GM19328 (cell line): ENCODE results near the gene TBC1D2B.
A peak's percentile ranks its signal among the peaks of the same experiment; 100 is the strongest.
"Not testable (repeated sequence)": the region's sequence is repeated elsewhere in the genome, so short reads cannot be mapped to it uniquely, and the experiment has no call there.

ENCODE experiments used
- ATAC-seq: cut with Tn5 transposase; IDR thresholded peaks from one replicate; pipeline ENCODE4 v1.9.1; 2021; ENCODE audit warnings: mild to moderate bottlenecking, moderate library complexity; ENCODE audit not compliant: unreplicated experiment

Gene TBC1D2B

GRCh38 chr15:78004919-78005634 lies 72.4 kb downstream of the TBC1D2B start:
- no peak for ATAC-seq

GRCh38 chr15:78004222-78004727 lies 73.2 kb downstream of the TBC1D2B start:
- ATAC-seq = no peak

DNA sequence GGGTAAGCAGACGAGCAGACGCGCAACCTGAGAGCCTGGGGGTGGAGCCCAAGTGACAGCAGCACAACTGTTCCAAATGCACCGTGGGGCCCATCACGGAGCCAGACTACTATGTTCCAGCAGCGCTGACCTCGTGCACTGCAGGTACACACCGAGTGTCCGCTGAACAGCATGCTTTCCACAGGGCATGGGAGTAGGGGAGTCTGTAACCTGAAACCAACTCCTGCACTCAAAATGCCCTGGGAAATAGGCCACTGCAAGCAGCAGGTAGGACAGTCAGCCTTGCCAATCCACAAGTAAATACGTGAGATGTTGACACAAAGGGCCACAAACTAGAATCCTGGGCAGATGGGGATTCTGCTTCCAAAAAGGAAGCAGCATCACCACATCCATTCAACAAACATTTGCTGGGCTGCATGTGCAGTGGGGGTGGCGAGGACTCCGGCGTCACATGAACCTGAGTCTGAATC lies 73.9 kb downstream of the TBC1D2B start:
- no peak for ATAC-seq

- ATAC-seq = no peak
Observed at GRCh38 chr15:78002996-78003395, 74.5 kb downstream of the TBC1D2B start.

GRCh38 chr15:78001656-78002055 lies 75.9 kb downstream of the TBC1D2B start:
- no peak for ATAC-seq

GRCh38 chr15:78000927-78001249 lies 76.6 kb downstream of the TBC1D2B start:
- no peak for ATAC-seq

DNA sequence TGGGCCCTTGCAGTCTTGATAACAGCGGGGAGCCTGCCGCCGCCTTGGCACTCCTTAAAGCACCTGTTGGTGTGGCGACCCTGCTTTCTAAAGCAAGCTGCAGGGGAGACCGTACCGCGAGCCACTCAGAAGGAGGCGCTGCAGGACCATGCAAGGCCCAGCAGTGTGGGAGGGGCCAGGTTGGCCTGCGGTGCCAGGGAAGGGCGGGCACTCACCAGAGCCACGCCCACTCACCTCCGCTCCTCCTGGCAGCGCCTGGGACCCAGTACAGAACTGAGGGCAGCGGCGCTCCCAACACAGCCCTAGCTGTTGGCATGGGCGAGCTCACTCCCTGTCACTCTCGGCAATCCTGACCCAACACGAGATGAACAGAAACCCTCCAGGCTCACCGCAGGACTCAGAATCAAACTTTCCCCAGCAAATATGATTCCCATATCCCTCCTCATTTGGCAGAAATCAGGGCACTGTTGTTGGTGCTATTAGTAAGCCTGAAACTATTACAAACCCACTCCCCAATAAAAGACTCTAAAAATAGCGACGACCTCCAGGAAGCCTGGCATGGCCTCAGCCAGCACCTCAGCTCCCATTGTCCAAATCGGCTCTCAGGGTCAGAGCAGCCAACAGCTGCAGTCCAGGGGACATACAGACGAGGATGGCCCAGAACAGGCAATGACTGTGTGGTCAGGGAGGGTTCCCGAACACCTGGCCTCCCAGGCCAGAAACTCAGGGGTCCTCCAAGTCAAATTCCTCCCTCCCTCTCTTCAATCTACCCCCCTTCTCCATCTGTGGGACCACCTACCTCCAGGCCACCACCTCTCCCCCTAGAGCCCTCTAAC lies 77.2 kb downstream of the TBC1D2B start:
- ATAC-seq = no peak

GRCh38 chr15:77999486-77999885 lies 78.0 kb downstream of the TBC1D2B start:
- no peak for ATAC-seq

- ATAC-seq = no peak
Observed at GRCh38 chr15:77998592-77998991, 78.9 kb downstream of the TBC1D2B start.

DNA sequence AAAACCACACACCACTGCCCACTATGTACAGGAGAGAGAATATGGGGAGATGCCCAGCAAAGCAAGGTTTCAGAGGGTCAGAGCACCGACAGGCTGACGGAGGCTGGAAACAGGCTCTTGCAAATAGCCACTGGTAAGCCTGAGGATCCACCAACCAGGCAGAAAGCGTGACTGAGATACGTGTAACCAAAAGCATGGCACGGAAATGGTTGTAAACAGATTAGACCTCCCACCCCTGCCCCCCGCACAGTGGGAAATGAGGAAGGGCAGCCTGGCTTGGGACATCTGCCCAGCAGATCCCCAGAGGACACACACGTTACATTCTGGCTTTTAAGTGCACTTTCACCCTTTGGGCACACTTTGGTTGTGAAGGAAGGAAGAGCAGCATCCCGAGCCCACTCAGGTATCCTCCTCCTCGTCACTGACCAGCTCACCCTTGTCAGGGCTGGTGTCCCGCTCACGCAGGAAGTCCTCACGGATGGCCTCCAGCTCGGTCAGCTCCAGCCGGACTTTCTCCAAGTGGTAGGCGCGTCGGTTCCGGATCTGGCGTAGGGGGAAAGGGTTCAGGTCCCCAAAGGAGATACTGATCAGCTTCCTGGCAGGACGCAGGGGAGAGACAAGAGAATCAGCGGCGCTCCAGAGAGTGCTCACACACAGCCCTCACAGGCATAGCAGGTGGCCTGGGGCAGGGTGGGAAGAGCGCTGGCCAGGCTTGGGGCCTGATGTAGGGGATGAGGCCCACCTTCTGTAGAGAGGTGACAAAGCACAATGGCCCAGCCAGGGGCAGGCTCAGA lies 79.6 kb downstream of the TBC1D2B start:
- ATAC-seq = not testable (repeated sequence)

DNA sequence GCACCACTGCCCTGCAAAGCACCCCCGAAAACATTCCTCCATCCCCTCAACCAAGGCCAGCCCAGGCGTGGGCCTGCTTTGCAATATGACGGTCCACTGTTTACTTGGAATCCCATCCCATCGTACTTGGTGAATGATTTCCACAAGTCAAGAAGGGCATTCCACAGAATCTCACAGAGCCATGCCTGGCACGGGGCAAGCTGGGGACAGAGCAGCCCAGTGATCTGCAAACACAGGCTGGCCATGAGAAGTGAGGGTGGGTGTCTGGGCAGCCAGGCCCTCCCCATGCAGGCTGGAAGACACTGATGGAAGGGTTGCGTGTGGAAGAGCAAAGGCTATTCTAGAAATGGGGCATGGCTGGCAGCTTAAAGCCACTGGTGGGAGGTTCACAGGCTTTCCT lies 80.3 kb downstream of the TBC1D2B start:
- not testable (repeated sequence) for ATAC-seq

GRCh38 chr15:77996713-77997171 lies 80.8 kb downstream of the TBC1D2B start:
- not testable (repeated sequence) for ATAC-seq

DNA sequence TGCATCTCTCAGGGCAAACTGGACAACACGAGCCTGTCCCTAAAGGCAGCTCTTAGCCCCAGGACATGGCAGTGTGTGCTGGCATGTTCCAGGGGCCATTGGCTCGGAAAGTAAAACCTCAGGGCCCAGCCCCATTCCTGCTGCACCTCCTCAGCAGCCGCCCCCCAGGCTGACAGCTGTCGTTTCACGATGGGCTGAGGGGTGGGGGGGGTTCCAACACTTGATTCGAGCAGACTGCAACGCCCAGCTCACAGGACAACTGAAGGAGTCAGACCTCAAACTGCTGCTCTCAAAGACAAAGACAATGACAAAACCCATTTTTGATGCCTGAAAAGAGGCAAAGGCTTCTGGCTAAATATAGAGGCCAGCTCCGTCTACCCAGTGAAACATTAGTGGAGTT lies 81.3 kb downstream of the TBC1D2B start:
- ATAC-seq = not testable (repeated sequence)

GRCh38 chr15:77995537-77995918 lies 82.0 kb downstream of the TBC1D2B start:
- not testable (repeated sequence) for ATAC-seq

GRCh38 chr15:77994893-77995536 lies 82.5 kb downstream of the TBC1D2B start:
- not testable (repeated sequence) for ATAC-seq

DNA sequence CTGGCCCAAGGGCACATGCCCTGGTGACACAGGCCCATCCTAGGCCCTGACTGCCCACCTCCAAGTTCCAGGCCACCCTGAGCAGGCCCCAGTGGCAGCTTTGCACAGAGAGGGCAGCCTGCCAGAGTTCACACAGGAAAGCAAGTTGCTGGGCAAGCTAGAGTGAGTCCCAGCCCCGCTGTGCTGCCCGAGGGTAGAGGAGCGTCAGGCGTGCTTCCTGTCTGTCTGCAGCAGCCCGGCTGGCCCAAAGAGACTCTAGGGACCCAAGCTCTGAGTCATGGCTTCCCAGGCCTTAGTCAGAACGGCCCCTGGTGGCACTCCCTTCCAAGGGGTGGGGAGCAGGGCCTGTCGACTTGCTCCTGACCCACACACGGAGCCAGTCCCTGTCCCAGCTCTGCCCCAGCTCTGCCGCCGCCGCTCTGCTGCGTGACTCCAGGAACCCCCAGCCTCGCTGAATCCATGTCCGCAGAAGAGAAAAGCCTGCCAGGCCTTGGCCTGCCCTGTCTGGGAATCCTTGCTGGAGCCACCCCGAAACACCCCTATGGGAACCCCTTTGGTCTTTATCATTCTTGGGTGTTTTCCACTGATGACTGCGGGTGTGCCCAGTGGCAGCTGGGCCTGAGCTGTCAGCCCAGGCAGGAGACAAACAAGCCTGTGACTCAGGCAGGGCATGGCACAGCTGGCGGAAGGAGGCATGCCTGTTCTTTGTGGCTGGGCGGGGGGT lies 83.4 kb downstream of the TBC1D2B start:
- peak; percentile 62 for ATAC-seq

- peak; percentile 15 for ATAC-seq
Observed at GRCh38 chr15:77993374-77993911, 84.1 kb downstream of the TBC1D2B start.

- ATAC-seq = no peak
Observed at GRCh38 chr15:77992356-77993222, 84.9 kb downstream of the TBC1D2B start.
